Mononuclear cell (primary cell): Measurements from ENCODE around the gene ANKRD44. TPM values are rescaled to one million over a fixed set of nuclear protein-coding genes. Genes with fewer than 3 reads are reported as not detected.
A peak's percentile ranks its signal among the peaks of the same experiment; 100 is the strongest.

ENCODE experiments used
- H3K27me3 ChIP-seq: 2 replicates; pipeline ENCODE4 v1.6.0; 2011; ENCODE audit warnings: low read length, control low read depth; ENCODE audit not compliant: insufficient read depth
- H3K4me1 ChIP-seq: 2 replicates; pipeline ENCODE4 v1.5.1; 2011; ENCODE audit warnings: mild to moderate bottlenecking, low read length, control low read depth; ENCODE audit not compliant: insufficient read depth
- H3K4me3 ChIP-seq: 2 replicates; pipeline ENCODE4 v1.5.1; 2011; ENCODE audit warnings: mild to moderate bottlenecking, low read length, moderate library complexity
- H3K9me3 ChIP-seq: 2 replicates; pipeline ENCODE4 v1.5.1; 2011; ENCODE audit warnings: low read depth, mild to moderate bottlenecking, control low read depth, low read length
- total RNA-seq: library from RNA; depleted of rRNA; stranded (reverse); fragments of >200 nt; gene quantifications from one replicate; pipeline ENCODE4 v1.2.3, GENCODE V29; 2012

Gene ANKRD44
- total RNA-seq, 1 donor, result 171 TPM

- H3K4me1 ChIP-seq, result peaks cover 80% of the 10 kb centered on the region
- no peak overlapping the region for H3K4me3 ChIP-seq
- no peaks in the 10 kb centered on the region for H3K9me3 ChIP-seq
- H3K27me3 ChIP-seq, result no peaks in the 10 kb centered on the region
These were observed 46.2 kb downstream of the ANKRD44 start for GRCh38 chr2:197264332-197264731.

GRCh38 chr2:197263077-197263476, 47.5 kb downstream of the ANKRD44 start:
- no peaks in the 10 kb centered on the region for H3K27me3 ChIP-seq
- H3K4me3 ChIP-seq, result no peak overlapping the region
- H3K9me3 ChIP-seq, result no peaks in the 10 kb centered on the region
- peaks cover 82% of the 10 kb centered on the region for H3K4me1 ChIP-seq

- Histone ChIP-seq H3K9me3 (no peaks in the 10 kb centered on the region), H3K4me3 (no peak overlapping the region), H3K4me1 (peaks cover 80% of the 10 kb centered on the region), H3K27me3 (no peaks in the 10 kb centered on the region)
These were observed 48.8 kb downstream of the ANKRD44 start for GRCh38 chr2:197261808-197262226.

- Histone ChIP-seq H3K4me1 (peaks cover 80% of the 10 kb centered on the region), H3K27me3 (no peaks in the 10 kb centered on the region), H3K4me3 (no peak overlapping the region), H3K9me3 (no peaks in the 10 kb centered on the region)
These were observed 51.0 kb downstream of the ANKRD44 start for GRCh38 chr2:197259470-197259999.

- no peaks in the 10 kb centered on the region for H3K9me3 ChIP-seq
- peaks cover 79% of the 10 kb centered on the region for H3K4me1 ChIP-seq
- H3K27me3 ChIP-seq, result no peaks in the 10 kb centered on the region
- no peak overlapping the region for H3K4me3 ChIP-seq
These were observed 52.0 kb downstream of the ANKRD44 start for GRCh38 chr2:197258580-197258979.

GRCh38 chr2:197256547-197257170, 53.9 kb downstream of the ANKRD44 start:
- Histone ChIP-seq H3K27me3 (no peaks in the 10 kb centered on the region), H3K9me3 (no peaks in the 10 kb centered on the region), H3K4me3 (no peak overlapping the region), H3K4me1 (peaks cover 62% of the 10 kb centered on the region)

- Histone ChIP-seq H3K9me3 (no peaks in the 10 kb centered on the region), H3K4me3 (peak overlapping the region; percentile 0), H3K4me1 (peaks cover 59% of the 10 kb centered on the region), H3K27me3 (no peaks in the 10 kb centered on the region)
These were observed 54.6 kb downstream of the ANKRD44 start for GRCh38 chr2:197256021-197256420.

GRCh38 chr2:197255543-197255942, 55.0 kb downstream of the ANKRD44 start:
- Histone ChIP-seq H3K4me1 (peaks cover 61% of the 10 kb centered on the region), H3K27me3 (no peaks in the 10 kb centered on the region), H3K4me3 (peak overlapping the region; percentile 0), H3K9me3 (no peaks in the 10 kb centered on the region)

- Histone ChIP-seq H3K27me3 (no peaks in the 10 kb centered on the region), H3K9me3 (no peaks in the 10 kb centered on the region), H3K4me3 (no peak overlapping the region), H3K4me1 (peaks cover 67% of the 10 kb centered on the region)
These were observed 55.6 kb downstream of the ANKRD44 start for GRCh38 chr2:197254776-197255530.

GRCh38 chr2:197251576-197251975, 59.0 kb downstream of the ANKRD44 start:
- Histone ChIP-seq H3K4me3 (no peak overlapping the region), H3K9me3 (no peaks in the 10 kb centered on the region), H3K27me3 (no peaks in the 10 kb centered on the region), H3K4me1 (peaks cover 66% of the 10 kb centered on the region)

GRCh38 chr2:197251163-197251562, 59.4 kb downstream of the ANKRD44 start:
- no peaks in the 10 kb centered on the region for H3K9me3 ChIP-seq
- no peak overlapping the region for H3K4me3 ChIP-seq
- peaks cover 67% of the 10 kb centered on the region for H3K4me1 ChIP-seq
- no peaks in the 10 kb centered on the region for H3K27me3 ChIP-seq

- no peaks in the 10 kb centered on the region for H3K9me3 ChIP-seq
- H3K4me3 ChIP-seq, result no peak overlapping the region
- no peaks in the 10 kb centered on the region for H3K27me3 ChIP-seq
- peaks cover 62% of the 10 kb centered on the region for H3K4me1 ChIP-seq
These were observed 60.5 kb downstream of the ANKRD44 start for GRCh38 chr2:197250084-197250397.

GRCh38 chr2:197249381-197250083, 61.0 kb downstream of the ANKRD44 start:
- Histone ChIP-seq H3K4me3 (no peak overlapping the region), H3K4me1 (peaks cover 57% of the 10 kb centered on the region), H3K9me3 (no peaks in the 10 kb centered on the region), H3K27me3 (no peaks in the 10 kb centered on the region)

- no peak overlapping the region for H3K4me3 ChIP-seq
- no peaks in the 10 kb centered on the region for H3K27me3 ChIP-seq
These were observed 62.0 kb downstream of the ANKRD44 start for GRCh38 chr2:197248623-197249022.

GRCh38 chr2:197248001-197248401, 62.6 kb downstream of the ANKRD44 start:
- no peaks in the 10 kb centered on the region for H3K9me3 ChIP-seq
- H3K4me3 ChIP-seq, result no peak overlapping the region
- no peaks in the 10 kb centered on the region for H3K27me3 ChIP-seq
- H3K4me1 ChIP-seq, result peaks cover 50% of the 10 kb centered on the region

More at GRCh38 chr2:197248623-197249022, 62.0 kb downstream of the ANKRD44 start:
- Histone ChIP-seq H3K4me1 (peaks cover 50% of the 10 kb centered on the region), H3K9me3 (no peaks in the 10 kb centered on the region)
